GM23338 (cell line): ENCODE data around the gene HNMT. TPM values are rescaled to one million over a fixed set of nuclear protein-coding genes. Genes with fewer than 3 reads are reported as not detected.

ENCODE experiments used
- ATAC-seq: fragments of 200-7000 bp; cut with Tn5 transposase; 3 replicates; pipeline ENCODE4 v1.9.1; 2020
- DNase-seq: peaks from one replicate; pipeline ENCODE4 v3.0.0-alpha.2; 2015; ENCODE audit warnings: low spot score
- H2AFZ ChIP-seq: fragments of 200-600 bp; sonication (generic); 2 replicates; pipeline ENCODE4 v1.8.0; 2016; ENCODE audit warnings: antibody characterized with exemption, mild to moderate bottlenecking, moderate library complexity
- H3F3A ChIP-seq: fragments of 200-600 bp; sonication (generic); replicated peaks from 2 replicates; pipeline ENCODE4 v1.8.0; 2017; ENCODE audit warnings: antibody characterized with exemption, mixed run types, low read depth
- H3K27ac ChIP-seq: fragments of 200-600 bp; sonication (generic); 2 replicates; pipeline ENCODE4 v1.6.1; 2016; ENCODE audit warnings: low read depth
- H3K27me3 ChIP-seq: fragments of 200-600 bp; sonication (generic); 2 replicates; pipeline ENCODE4 v1.8.0; 2016; ENCODE audit warnings: mild to moderate bottlenecking, mixed run types, moderate library complexity; ENCODE audit not compliant: insufficient read depth
- H3K36me3 ChIP-seq: fragments of 200-600 bp; sonication (generic); 2 replicates; pipeline ENCODE4 v1.8.0; 2016; ENCODE audit warnings: mild to moderate bottlenecking; ENCODE audit not compliant: insufficient read depth
- H3K4me1 ChIP-seq: fragments of 200-600 bp; sonication (generic); 2 replicates; pipeline ENCODE4 v1.8.0; 2016; ENCODE audit warnings: mild to moderate bottlenecking, moderate library complexity; ENCODE audit not compliant: insufficient read depth
- H3K4me2 ChIP-seq: fragments of 200-600 bp; sonication (generic); 2 replicates; pipeline ENCODE4 v1.7.1; 2017; ENCODE audit warnings: mixed run types
- H3K4me3 ChIP-seq: fragments of 200-600 bp; sonication (generic); 2 replicates; pipeline ENCODE4 v1.6.1; 2016; ENCODE audit warnings: mixed run types
- H3K79me2 ChIP-seq: fragments of 200-600 bp; sonication (generic); replicated peaks from 2 replicates; pipeline ENCODE4 v1.8.0; 2017; ENCODE audit warnings: mild to moderate bottlenecking; ENCODE audit not compliant: insufficient read depth
- H3K9me2 ChIP-seq: fragments of 200-600 bp; sonication (generic); 2 replicates; pipeline ENCODE4 v1.8.0; 2017; ENCODE audit not compliant: insufficient read depth
- H4K20me1 ChIP-seq: fragments of 200-600 bp; sonication (generic); replicated peaks from 2 replicates; pipeline ENCODE4 v1.8.0; 2017; ENCODE audit warnings: mild to moderate bottlenecking; ENCODE audit not compliant: insufficient read depth
- H3K27ac Mint-ChIP-seq: 2 replicates; pipeline ENCODE4 v1.8.0; 2020; ENCODE audit warnings: inconsistent platforms, mild to moderate bottlenecking, moderate library complexity, mixed read lengths
- H3K27me3 Mint-ChIP-seq: 3 replicates; pipeline ENCODE4 v1.8.0; 2022; ENCODE audit warnings: low read depth, mild to moderate bottlenecking, moderate library complexity, mixed read lengths, inconsistent platforms; ENCODE audit not compliant: insufficient read depth, poor library complexity
- H3K36me3 Mint-ChIP-seq: 3 replicates; pipeline ENCODE4 v1.8.0; 2021; ENCODE audit warnings: low read depth, mild to moderate bottlenecking, inconsistent platforms, moderate library complexity, mixed read lengths
- H3K4me1 Mint-ChIP-seq: 3 replicates; pipeline ENCODE4 v1.8.0; 2020; ENCODE audit warnings: mild to moderate bottlenecking, inconsistent platforms, mixed read lengths
- H3K4me3 Mint-ChIP-seq: 3 replicates; pipeline ENCODE4 v1.8.0; 2021; ENCODE audit warnings: moderate library complexity, mild to moderate bottlenecking, inconsistent platforms, mixed read lengths
- H3K9me3 Mint-ChIP-seq: 3 replicates; pipeline ENCODE4 v1.8.0; 2020; ENCODE audit warnings: moderate library complexity, mild to moderate bottlenecking, inconsistent platforms, mixed read lengths
- CREB1 ChIP-seq: fragments of 250-450 bp; sonication (Bioruptor Pico); IDR thresholded peaks from 2 replicates; pipeline ENCODE4 v1.5.0; 2020; ENCODE audit warnings: low read depth, mild to moderate bottlenecking, moderate library complexity
- ETS1 ChIP-seq: IDR thresholded peaks from 2 replicates; pipeline ENCODE4 v1.6.1; 2016; ENCODE audit warnings: antibody characterized with exemption
- EZH2 ChIP-seq: fragments of 200-600 bp; sonication (generic); IDR thresholded peaks from one replicate; pipeline ENCODE4 v1.8.0; 2017; ENCODE audit warnings: antibody characterized with exemption, mild to moderate bottlenecking, low read depth; ENCODE audit not compliant: unreplicated experiment
- EZH2phosphoT487 ChIP-seq: fragments of 200-600 bp; sonication (generic); IDR thresholded peaks from one replicate; pipeline ENCODE4 v1.8.1; 2018; ENCODE audit warnings: antibody characterized with exemption; ENCODE audit not compliant: unreplicated experiment
- POLR2AphosphoS5 ChIP-seq: IDR thresholded peaks from 2 replicates; pipeline ENCODE4 v1.6.1; 2016; ENCODE audit warnings: antibody characterized with exemption, low read depth
- REST ChIP-seq: IDR thresholded peaks from one replicate; pipeline ENCODE4 v1.6.1; 2018; ENCODE audit warnings: antibody characterized with exemption; ENCODE audit not compliant: unreplicated experiment
- ZNF114 ChIP-seq: fragments of 250-450 bp; sonication (Bioruptor Pico); IDR thresholded peaks from 2 replicates; pipeline ENCODE4 v1.5.0; 2020; ENCODE audit warnings: mild to moderate bottlenecking, moderate library complexity
- ZNF462 ChIP-seq: fragments of 250-450 bp; sonication (Bioruptor Pico); IDR thresholded peaks from 2 replicates; pipeline ENCODE4 v1.5.0; 2020; ENCODE audit warnings: mild to moderate bottlenecking, moderate library complexity
- polyA plus RNA-seq: library from polyadenylated mRNA; unstranded; fragments of >200 nt; fragmentation: Nextera tagmentation; extraction: Ambion mirVana; gene quantifications from 2 replicates; pipeline ENCODE4 v1.2.1, GENCODE V29; 2016
- total RNA-seq: library from RNA; depleted of rRNA; stranded (reverse); fragments of >200 nt; shearing (Covaris generic); gene quantifications from 2 replicates; pipeline ENCODE4 v1.2.3, GENCODE V29; 2014

Gene HNMT
- total and polyA plus RNA-seq, 2 experiments from 2014 or later: 3.3 to 3.4 TPM

- TF ChIP-seq ZNF462 (CRISPR knock-in tag) (no peak), EZH2 (no peak), EZH2phosphoT487 (no peak)
Observed at GRCh38 chr2:137945229-137945628, 19.0 kb upstream of the HNMT start (continued).

- ATAC-seq (no peak), DNase-seq (no peak)
- Mint-ChIP-seq H3K36me3 (no peaks in the 10 kb centered on the region), H3K27ac (no peak overlapping the region), H3K27me3 (peaks cover 1% of the 10 kb centered on the region), H3K9me3 (no peaks in the 10 kb centered on the region), H3K4me3 (no peak overlapping the region), H3K4me1 (peaks cover 7% of the 10 kb centered on the region)
- Histone ChIP-seq H3K9me2 (no peaks in the 10 kb centered on the region), H4K20me1 (no peaks in the 10 kb centered on the region; the same call in 1 of the 2 replicates), H3K4me3 (no peak overlapping the region), H3K4me1 (no peaks in the 10 kb centered on the region), H3K27ac (no peak overlapping the region), H2AFZ (no peak overlapping the region), H3K36me3 (no peaks in the 10 kb centered on the region), H3F3A (no peaks in the 10 kb centered on the region), H3K79me2 (no peaks in the 10 kb centered on the region), H3K4me2 (no peak overlapping the region), H3K27me3 (peaks cover 18% of the 10 kb centered on the region)
- TF ChIP-seq ZNF114 (CRISPR knock-in tag): no peak
- TF ChIP-seq CREB1: no peak
- TF ChIP-seq EZH2phosphoT487: no peak
- TF ChIP-seq ETS1: no peak
- no peak for TF ChIP-seq REST
- no peak for TF ChIP-seq POLR2AphosphoS5
Observed at GRCh38 chr2:137946227-137946626, 18.0 kb upstream of the HNMT start.
